Liver (tissue), 2 donors: ENCODE measurements around the gene VEGFB.

Experiments
- EGR1 ChIP-seq, 2 donors: IDR thresholded peaks; 2 replicates each; pipeline ENCODE4 v1.6.1; 2016 to 2018; ENCODE audit warnings: antibody characterized with exemption in 2 of 2, low read depth in 2 of 2
- JUND ChIP-seq, 2 donors: IDR thresholded peaks; 2 replicates each; pipeline ENCODE4 v1.6.1; 2016; ENCODE audit warnings: antibody characterized with exemption in 2 of 2
- donor health status: healthy.

- TF ChIP-seq EGR1 (IDR thresholded peaks at IDR 0.05; ENCODE audit: low read depth in 2 of 2) = no peak
- TF ChIP-seq JUND (IDR thresholded peaks at IDR 0.05) = no peak
Measured at GRCh38 chr11:64223001-64223651, 11.3 kb upstream of the VEGFB start.
